Fibroblast of villous mesenchyme (primary cell): ENCODE data around the gene ABHD3. TPM values are rescaled to one million over a fixed set of nuclear protein-coding genes. Genes with fewer than 3 reads are reported as not detected.
"Not testable (repeated sequence)": the region's sequence is repeated elsewhere in the genome, so short reads cannot be mapped to it uniquely, and the experiment has no call there.

Experiments used
- DNase-seq: peaks from one replicate; pipeline ENCODE4 v3.0.0-alpha.2; 2010; ENCODE audit warnings: low read depth
- H3K4me3 ChIP-seq: 2 replicates; pipeline ENCODE4 v1.5.1; 2011; ENCODE audit warnings: low read depth, mild to moderate bottlenecking, low read length
- CTCF ChIP-seq: IDR thresholded peaks from 2 replicates; pipeline ENCODE4 v1.5.1; 2012; ENCODE audit warnings: low read depth, mild to moderate bottlenecking, low read length; ENCODE audit not compliant: insufficient read depth
- total RNA-seq: library from RNA; depleted of rRNA; stranded (reverse); fragments of >200 nt; gene quantifications from 2 replicates; pipeline ENCODE4 v1.2.3, GENCODE V29; 2012

The ABHD3 gene
- total RNA-seq, 1 donor: 8.6 TPM

DNA sequence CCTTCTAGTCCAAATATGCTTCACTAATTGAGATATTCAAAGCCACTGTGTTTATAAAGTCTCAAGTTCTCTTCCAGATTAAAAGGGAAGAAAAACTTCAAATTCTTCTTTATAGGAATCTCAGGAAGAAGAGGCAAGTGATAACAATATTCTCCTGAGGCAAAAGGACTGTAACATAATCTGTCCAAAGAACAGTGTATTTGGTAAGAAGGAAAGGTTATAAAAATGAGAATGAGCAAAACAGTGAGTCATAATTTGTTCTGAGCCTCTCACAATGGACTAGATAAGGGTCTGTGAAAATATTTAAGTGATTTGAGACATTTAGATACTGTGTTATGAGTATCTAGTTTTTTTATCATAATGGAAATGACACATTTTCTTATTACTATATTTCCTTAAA, 48.2 kb downstream of the ABHD3 start:
- H3K4me3 ChIP-seq: no peak overlapping the region
- DNase-seq: peak; percentile 45
- no peak for TF ChIP-seq CTCF

DNA sequence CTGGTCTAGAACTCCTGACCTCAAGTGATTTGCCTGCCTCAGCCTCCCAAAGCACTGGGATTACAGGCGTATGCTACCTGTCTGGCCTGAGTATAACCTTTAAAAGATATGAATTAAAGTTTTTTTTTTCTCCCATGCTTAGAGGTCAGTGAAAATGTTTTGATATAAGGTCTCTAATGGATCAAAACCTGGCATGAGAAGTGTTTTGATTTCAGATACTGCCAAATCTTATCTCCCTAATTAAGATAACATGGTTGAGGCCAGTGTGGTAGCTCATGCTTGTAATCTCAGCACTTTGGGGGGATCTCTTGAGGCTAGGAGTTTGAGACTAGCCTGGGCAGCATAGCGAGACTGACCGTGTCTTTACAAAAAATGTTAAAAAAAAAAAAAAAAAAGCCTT, 51.2 kb downstream of the ABHD3 start:
- TF ChIP-seq CTCF: no peak
- DNase-seq: no peak

DNA sequence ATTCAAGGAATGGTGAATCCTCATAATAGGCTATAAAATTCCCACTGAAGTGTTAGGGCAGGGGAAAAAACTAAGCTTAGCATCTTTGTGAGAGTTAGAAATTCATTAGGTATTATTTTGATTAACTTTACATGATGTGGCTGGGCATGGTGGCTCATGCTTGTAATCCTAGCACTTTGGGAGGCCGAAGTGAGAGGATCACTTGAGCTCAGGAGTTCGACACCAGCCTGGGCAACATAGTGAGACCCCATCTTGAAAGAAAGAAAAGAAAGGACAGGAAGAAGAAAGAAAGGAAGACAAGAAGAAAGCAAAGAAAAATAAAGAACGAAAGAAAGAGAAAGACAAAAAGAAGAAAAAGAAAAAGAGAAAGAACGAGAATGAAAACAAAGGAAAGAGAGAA, 52.5 kb downstream of the ABHD3 start:
- H3K4me3 ChIP-seq: no peak overlapping the region
- no peak for TF ChIP-seq CTCF
- no peak for DNase-seq

More for the DNA sequence above, 51.2 kb downstream of the ABHD3 start:
- H3K4me3 ChIP-seq: no peak overlapping the region

GRCh38 chr18:21650311-21650710, 54.3 kb downstream of the ABHD3 start:
- H3K4me3 ChIP-seq: no peak overlapping the region
- DNase-seq: no peak
- no peak for TF ChIP-seq CTCF

GRCh38 chr18:21640375-21640774, 64.2 kb downstream of the ABHD3 start:
- not testable (repeated sequence) for DNase-seq

GRCh38 chr18:21638822-21639221, 65.8 kb downstream of the ABHD3 start:
- TF ChIP-seq CTCF: no peak
- no peak overlapping the region for H3K4me3 ChIP-seq
- no peak for DNase-seq

More at GRCh38 chr18:21640375-21640774, 64.2 kb downstream of the ABHD3 start:
- H3K4me3 ChIP-seq: not testable (repeated sequence)

GRCh38 chr18:21636769-21637168, 67.8 kb downstream of the ABHD3 start:
- no peak for TF ChIP-seq CTCF
- DNase-seq: no peak
- H3K4me3 ChIP-seq: no peak overlapping the region
